ENCODE data around the gene TRIP13. TPM values are rescaled to one million over a fixed set of nuclear protein-coding genes. Genes with fewer than 3 reads are reported as not detected.
"Not testable (repeated sequence)": the region's sequence is repeated elsewhere in the genome, so short reads cannot be mapped to it uniquely, and the experiment has no call there.

TRIP13 gene
- total RNA-seq, 1 experiment from 2014 or later = 21.4 TPM

DNA sequence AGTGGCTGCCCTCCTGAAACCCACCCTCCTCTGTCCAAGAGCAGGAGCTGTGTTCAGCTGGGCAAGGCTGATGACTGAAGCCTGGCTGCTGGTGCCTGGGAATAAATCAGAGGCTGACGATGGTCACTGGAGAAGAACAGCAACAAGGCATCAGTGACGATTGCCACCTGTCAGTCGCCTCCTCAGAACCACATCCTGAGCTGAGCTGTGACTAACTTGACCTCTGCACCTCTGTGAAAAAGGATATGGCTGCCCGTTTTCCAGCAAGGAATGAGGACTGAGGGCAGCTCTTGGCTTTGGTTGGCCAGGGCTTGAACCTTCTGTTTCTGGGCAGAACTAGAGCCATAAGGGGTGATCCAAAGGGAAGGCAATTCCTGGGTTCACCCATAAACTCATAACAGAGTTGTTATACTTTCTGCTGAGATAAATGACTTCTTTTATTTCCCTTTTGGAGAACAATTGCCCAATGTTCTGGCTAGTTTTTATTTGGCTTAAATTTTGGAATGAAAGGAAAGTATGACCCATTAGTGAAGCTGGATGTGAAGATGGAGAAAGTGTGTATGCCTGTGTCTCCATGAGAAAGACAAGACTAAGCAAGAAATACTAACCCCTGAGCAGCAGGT is 40.1 kb downstream of the TRIP13 start:
- intact Hi-C loops (cut with micrococcal nuclease) = loop anchor here (5.0 kb wide), 1 partner anchor 720 kb away; no protein-coding TSS in a partner anchor
- no peak overlapping the region for H3K27ac Mint-ChIP-seq (ENCODE audit: low read depth, unreplicated experiment)
- peaks cover 45% of the 10 kb centered on the region for H3K27me3 Mint-ChIP-seq (ENCODE audit: insufficient read depth, unreplicated experiment)
- TF ChIP-seq, protein P1, sequence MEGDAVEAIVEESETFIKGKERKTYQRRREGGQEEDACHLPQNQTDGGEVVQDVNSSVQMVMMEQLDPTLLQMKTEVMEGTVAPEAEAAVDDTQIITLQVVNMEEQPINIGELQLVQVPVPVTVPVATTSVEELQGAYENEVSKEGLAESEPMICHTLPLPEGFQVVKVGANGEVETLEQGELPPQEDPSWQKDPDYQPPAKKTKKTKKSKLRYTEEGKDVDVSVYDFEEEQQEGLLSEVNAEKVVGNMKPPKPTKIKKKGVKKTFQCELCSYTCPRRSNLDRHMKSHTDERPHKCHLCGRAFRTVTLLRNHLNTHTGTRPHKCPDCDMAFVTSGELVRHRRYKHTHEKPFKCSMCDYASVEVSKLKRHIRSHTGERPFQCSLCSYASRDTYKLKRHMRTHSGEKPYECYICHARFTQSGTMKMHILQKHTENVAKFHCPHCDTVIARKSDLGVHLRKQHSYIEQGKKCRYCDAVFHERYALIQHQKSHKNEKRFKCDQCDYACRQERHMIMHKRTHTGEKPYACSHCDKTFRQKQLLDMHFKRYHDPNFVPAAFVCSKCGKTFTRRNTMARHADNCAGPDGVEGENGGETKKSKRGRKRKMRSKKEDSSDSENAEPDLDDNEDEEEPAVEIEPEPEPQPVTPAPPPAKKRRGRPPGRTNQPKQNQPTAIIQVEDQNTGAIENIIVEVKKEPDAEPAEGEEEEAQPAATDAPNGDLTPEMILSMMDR (IDR thresholded peaks at IDR 0.05; ENCODE audit: unreplicated experiment) = no peak
- ChIA-PET CTCF (interaction anchor here (1.3 to 2.3 kb wide), 5 partner anchors 9 to 242 kb away, joined by 3 to 16 read pairs (median 8); no protein-coding TSS in a partner anchor), POLR2A (no interaction called here)
- DNase-seq (ENCODE audit: unreplicated experiment) = no peak
- no peak overlapping the region for H3K4me3 Mint-ChIP-seq (ENCODE audit: unreplicated experiment)
- no peaks in the 10 kb centered on the region for H3K36me3 Mint-ChIP-seq (ENCODE audit: insufficient read depth, unreplicated experiment)
- no peaks in the 10 kb centered on the region for H3K9me3 Mint-ChIP-seq (ENCODE audit: unreplicated experiment)
- no TSS peak for BruUV-seq (replicated peaks)
- no peaks in the 10 kb centered on the region for H3K4me1 Mint-ChIP-seq (ENCODE audit: insufficient read depth, unreplicated experiment)

DNA sequence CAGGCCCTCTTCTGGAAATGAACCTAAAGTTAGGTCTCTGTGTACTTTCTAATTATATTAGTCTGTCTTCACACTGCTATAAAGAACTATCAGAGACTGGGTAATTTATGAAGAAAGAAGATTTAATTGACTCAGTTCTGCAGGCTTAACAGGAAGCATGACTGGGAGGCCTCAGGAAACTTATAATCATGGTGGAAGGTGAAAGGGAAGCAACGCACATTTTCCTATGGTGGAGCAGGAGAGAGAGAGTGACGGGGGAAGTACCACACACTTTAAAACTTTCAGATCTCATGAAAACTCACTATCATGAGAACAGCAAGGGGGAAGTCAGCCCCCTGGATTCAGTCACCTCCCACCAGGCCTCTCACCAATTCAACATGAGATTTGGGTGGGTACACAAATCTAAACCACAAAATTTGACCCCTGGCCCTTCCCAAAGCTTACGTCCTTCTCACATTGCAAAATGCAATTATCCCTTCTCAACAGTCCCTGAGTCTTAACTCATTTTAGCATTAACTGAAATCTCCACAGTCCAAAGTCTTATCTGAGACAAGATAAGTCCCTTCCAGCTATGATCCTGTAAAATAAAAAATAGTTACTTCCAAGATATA is 40.7 kb downstream of the TRIP13 start:
- intact Hi-C loops (cut with micrococcal nuclease) = loop anchor here (5.0 kb wide), 1 partner anchor 719 kb away; no protein-coding TSS in a partner anchor
- BruUV-seq (replicated peaks) = no TSS peak
- DNase-seq (ENCODE audit: unreplicated experiment) = no peak
- H3K27ac Mint-ChIP-seq (ENCODE audit: low read depth, unreplicated experiment) = no peak overlapping the region
- CTCF ChIA-PET = interaction anchor here (0.8 to 2.3 kb wide), 7 partner anchors 10 to 712 kb away, joined by 3 to 16 read pairs (median 7); no protein-coding TSS in a partner anchor
- POLR2A ChIA-PET = no interaction called here
- TF ChIP-seq, protein P1 (IDR thresholded peaks at IDR 0.05; ENCODE audit: unreplicated experiment) = no peak
- no peaks in the 10 kb centered on the region for H3K9me3 Mint-ChIP-seq (ENCODE audit: unreplicated experiment)
- H3K4me3 Mint-ChIP-seq (ENCODE audit: unreplicated experiment) = no peak overlapping the region
- no peaks in the 10 kb centered on the region for H3K4me1 Mint-ChIP-seq (ENCODE audit: insufficient read depth, unreplicated experiment)
- no peaks in the 10 kb centered on the region for H3K36me3 Mint-ChIP-seq (ENCODE audit: insufficient read depth, unreplicated experiment)
- H3K27me3 Mint-ChIP-seq (ENCODE audit: insufficient read depth, unreplicated experiment) = peaks cover 48% of the 10 kb centered on the region

DNA sequence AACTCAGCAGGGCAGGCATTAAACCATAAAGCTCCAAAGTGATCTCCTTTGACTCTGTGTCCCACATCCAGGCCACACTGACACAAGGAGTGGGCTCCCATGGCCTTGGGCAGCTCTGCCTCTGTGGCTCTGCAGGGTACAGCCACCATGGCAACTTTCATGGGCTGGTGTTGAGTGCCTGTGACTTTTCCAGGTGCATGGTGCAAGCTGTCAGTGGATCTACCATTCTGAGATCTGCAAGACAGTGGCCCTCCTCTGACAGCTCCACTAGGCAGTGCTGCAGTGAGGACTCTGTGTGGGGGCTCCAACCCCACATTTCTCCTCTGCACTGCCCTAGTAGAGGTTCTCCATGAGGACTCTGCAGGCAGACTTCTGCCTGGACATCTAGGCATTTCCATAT is 41.3 kb downstream of the TRIP13 start:
- DNase-seq (ENCODE audit: unreplicated experiment); H3K36me3 Mint-ChIP-seq (ENCODE audit: insufficient read depth, unreplicated experiment); H3K9me3 Mint-ChIP-seq (ENCODE audit: unreplicated experiment); H3K4me1 Mint-ChIP-seq (ENCODE audit: insufficient read depth, unreplicated experiment); POLR2A ChIA-PET; H3K27ac Mint-ChIP-seq (ENCODE audit: low read depth, unreplicated experiment); BruUV-seq (replicated peaks); H3K4me3 Mint-ChIP-seq (ENCODE audit: unreplicated experiment): not testable (repeated sequence)
- CTCF ChIA-PET = interaction anchor here (0.6 to 2.3 kb wide), 9 partner anchors 10 to 711 kb away, joined by 3 to 16 read pairs (median 4); no protein-coding TSS in a partner anchor
- peaks cover 54% of the 10 kb centered on the region for H3K27me3 Mint-ChIP-seq (ENCODE audit: insufficient read depth, unreplicated experiment)
- intact Hi-C loops (cut with micrococcal nuclease) = loop anchor here (1.0 to 5.0 kb wide), 2 partner anchors 206 to 718 kb away; no protein-coding TSS in a partner anchor

DNA sequence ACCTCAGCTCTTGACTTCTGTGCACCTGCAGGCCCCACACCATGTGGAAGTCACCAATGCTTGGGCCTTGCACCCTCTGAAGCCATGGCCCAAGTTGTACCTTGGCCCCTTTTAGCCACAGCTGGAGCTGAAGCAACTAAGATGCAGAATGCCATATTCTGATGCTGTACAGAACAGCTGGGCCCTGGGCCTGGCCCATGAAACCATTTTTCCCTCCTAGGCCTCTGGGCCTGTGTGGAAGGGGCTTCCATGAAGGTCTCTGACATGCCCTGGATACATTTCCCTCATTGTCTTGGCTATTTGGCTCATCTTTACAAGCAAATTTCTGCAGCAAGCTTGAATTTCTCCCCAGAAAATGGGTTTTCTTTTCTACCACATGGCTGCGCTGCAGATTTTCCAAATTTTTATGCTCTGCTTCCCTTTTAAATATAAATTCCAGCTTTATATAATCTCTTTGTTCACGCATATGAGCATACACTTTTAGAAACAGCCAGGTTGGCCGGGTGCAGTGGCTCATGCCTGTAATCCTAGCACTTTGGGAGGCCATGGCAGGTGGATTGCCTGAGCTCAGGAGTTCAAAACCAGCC is 41.8 kb downstream of the TRIP13 start:
- CTCF ChIA-PET = interaction anchor here (0.6 to 2.3 kb wide), 14 partner anchors 11 to 378 kb away, joined by 3 to 16 read pairs (median 4); no protein-coding TSS in a partner anchor
- intact Hi-C loops (cut with micrococcal nuclease) = loop anchor here (1.0 to 5.0 kb wide), 2 partner anchors 206 to 718 kb away; no protein-coding TSS in a partner anchor

More for the DNA sequence above, 41.8 kb downstream of the TRIP13 start:
- not testable (repeated sequence) for H3K4me1 Mint-ChIP-seq (ENCODE audit: insufficient read depth, unreplicated experiment); H3K27ac Mint-ChIP-seq (ENCODE audit: low read depth, unreplicated experiment); DNase-seq (ENCODE audit: unreplicated experiment); H3K9me3 Mint-ChIP-seq (ENCODE audit: unreplicated experiment); H3K4me3 Mint-ChIP-seq (ENCODE audit: unreplicated experiment); H3K36me3 Mint-ChIP-seq (ENCODE audit: insufficient read depth, unreplicated experiment); BruUV-seq (replicated peaks)
- TF ChIP-seq, protein P1 (IDR thresholded peaks at IDR 0.05; ENCODE audit: unreplicated experiment) = peak; percentile 9
- peaks cover 59% of the 10 kb centered on the region for H3K27me3 Mint-ChIP-seq (ENCODE audit: insufficient read depth, unreplicated experiment)
- POLR2A ChIA-PET = interaction anchor here (0.7 kb wide), 1 partner anchor 207 kb away, joined by 3 read pairs; no protein-coding TSS in a partner anchor

Measured in MCF 10A (cell line).